ENCODE results near the gene THAP8.

DNA sequence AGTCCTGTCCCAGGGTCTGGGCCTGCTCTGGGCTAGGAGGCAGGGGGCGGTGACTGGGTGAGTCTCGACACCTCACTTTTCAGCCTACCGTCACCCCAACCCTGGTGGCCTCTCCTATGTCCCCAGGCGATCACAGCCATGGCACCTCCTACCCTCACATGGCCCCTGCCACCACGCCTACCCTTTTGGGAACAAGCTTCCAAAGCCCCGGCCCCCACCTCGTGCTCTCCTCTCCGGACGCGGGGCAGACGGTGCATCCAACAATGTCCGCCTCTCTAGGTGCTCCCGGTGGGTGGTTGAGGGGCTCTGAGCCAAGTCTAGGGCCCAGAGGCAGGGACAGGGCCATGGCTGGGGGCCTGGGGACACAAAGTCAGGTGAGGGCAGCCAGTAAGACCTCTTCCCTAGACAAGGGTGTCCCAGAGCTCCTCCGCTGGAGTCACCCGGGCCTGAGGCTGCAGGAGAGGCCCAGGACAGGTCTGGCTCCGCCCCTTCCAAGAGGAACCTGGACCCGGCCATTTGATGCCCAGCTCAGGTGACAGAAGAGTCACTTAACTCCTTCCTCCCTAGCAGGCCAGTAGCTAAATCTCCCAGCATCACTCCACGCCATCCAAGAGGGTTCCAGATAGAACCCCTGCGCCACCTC is 45.6 kb downstream of the THAP8 start, which contains the start of gene SYNE4:
- TF ChIP-seq, protein P1, sequence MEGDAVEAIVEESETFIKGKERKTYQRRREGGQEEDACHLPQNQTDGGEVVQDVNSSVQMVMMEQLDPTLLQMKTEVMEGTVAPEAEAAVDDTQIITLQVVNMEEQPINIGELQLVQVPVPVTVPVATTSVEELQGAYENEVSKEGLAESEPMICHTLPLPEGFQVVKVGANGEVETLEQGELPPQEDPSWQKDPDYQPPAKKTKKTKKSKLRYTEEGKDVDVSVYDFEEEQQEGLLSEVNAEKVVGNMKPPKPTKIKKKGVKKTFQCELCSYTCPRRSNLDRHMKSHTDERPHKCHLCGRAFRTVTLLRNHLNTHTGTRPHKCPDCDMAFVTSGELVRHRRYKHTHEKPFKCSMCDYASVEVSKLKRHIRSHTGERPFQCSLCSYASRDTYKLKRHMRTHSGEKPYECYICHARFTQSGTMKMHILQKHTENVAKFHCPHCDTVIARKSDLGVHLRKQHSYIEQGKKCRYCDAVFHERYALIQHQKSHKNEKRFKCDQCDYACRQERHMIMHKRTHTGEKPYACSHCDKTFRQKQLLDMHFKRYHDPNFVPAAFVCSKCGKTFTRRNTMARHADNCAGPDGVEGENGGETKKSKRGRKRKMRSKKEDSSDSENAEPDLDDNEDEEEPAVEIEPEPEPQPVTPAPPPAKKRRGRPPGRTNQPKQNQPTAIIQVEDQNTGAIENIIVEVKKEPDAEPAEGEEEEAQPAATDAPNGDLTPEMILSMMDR (conservative IDR thresholded peaks at IDR 0.05; ENCODE audit: low read depth, low read length), result no peak
- TF ChIP-seq EZH2 (IDR thresholded peaks at IDR 0.05; ENCODE audit: low read length, unreplicated experiment) (no peak), EZH2phosphoT487 (IDR thresholded peaks at IDR 0.05; ENCODE audit: borderline replicate concordance, low read length) (no peak)

Measured in PC-3 (cell line).